HepG2 (cell line): Measurements from ENCODE around the gene SLC13A3. TPM values are rescaled to one million over a fixed set of nuclear protein-coding genes. Genes with fewer than 3 reads are reported as not detected.

Experiments used
- ATAC-seq: fragments of 200-7000 bp; cut with Tn5 transposase; 3 replicates; pipeline ENCODE4 v1.9.1; 2020; ENCODE audit warnings: mild to moderate bottlenecking, moderate library complexity
- BruUV-seq: library from RNA; stranded (reverse); fragments of 400-500 nt; replicated peaks from 2 replicates; lab custom pipeline; 2021; lab: Mats Ljungman, UMichigan
- CTCF ChIA-PET: fragments of 300-600 bp; formaldehyde crosslinking; extraction: SDS; loops from one replicate; lab custom pipeline; 2021; ENCODE audit warnings: low total read pairs, inconsistent platforms, low intra/inter-chr PET ratio; lab: Yijun Ruan, JAX
- POLR2A ChIA-PET: fragments of 350-600 bp; sonication (Branson Sonifier 250); formaldehyde crosslinking; loops from one replicate; lab custom pipeline; 2020; ENCODE audit warnings: antibody characterized with exemption, inconsistent platforms; lab: Yijun Ruan, JAX
- DNase-seq: peaks from one replicate; pipeline ENCODE4 v3.0.0-alpha.2; 2015; ENCODE audit warnings: low spot score
- FAIRE-seq: peaks from 3 replicates; lab custom pipeline; 2011; peaks lifted over from hg19 to GRCh38; lab: Jason Lieb, UNC
- H2AFZ ChIP-seq: one replicate; pipeline ENCODE4 v1.6.1; 2011; ENCODE audit warnings: low read length, inconsistent platforms
- H3K27ac ChIP-seq: fragments of 300-600 bp; 3 replicates; pipeline ENCODE4 v1.8.0; 2011; ENCODE audit warnings: mixed run types, mild to moderate bottlenecking, mixed read lengths, low read length, inconsistent platforms; ENCODE audit not compliant: insufficient read depth; ENCODE audit errors: extremely low read length
- H3K27me3 ChIP-seq, 2 experiments: fragments of 200-600 bp in 1 of 2; 2 replicates in 1 of 2; 3 replicates in 1 of 2; pipeline versions ENCODE4 v1.6.0 to v1.8.0; 2011; ENCODE audit warnings: low read length in 2 of 2, mild to moderate bottlenecking in 2 of 2, moderate library complexity in 2 of 2, inconsistent platforms in 1 of 2; ENCODE audit not compliant: insufficient read depth in 2 of 2, control insufficient read depth in 1 of 2
- H3K36me3 ChIP-seq, 2 experiments: fragments of 200-600 bp in 1 of 2; replicated peaks in 1 of 2; 2 replicates in 1 of 2; 3 replicates in 1 of 2; pipeline versions ENCODE4 v1.5.1 to v1.8.0; 2011; ENCODE audit warnings: low read length in 2 of 2, inconsistent platforms in 1 of 2; ENCODE audit not compliant: insufficient read depth in 2 of 2, control insufficient read depth in 1 of 2
- H3K4me1 ChIP-seq: 2 replicates; pipeline ENCODE4 v1.5.1; 2012; ENCODE audit warnings: low read length, inconsistent platforms; ENCODE audit not compliant: insufficient read depth
- H3K4me2 ChIP-seq: 2 replicates; pipeline ENCODE4 v1.6.0; 2011; ENCODE audit warnings: low read depth, low read length, inconsistent platforms
- H3K4me3 ChIP-seq, 3 experiments: fragments of 200-600 bp in 1 of 3; sonication (generic), shearing (Covaris generic) in 1 of 3; replicated peaks in 1 of 3; 2 replicates each; pipeline ENCODE4 v1.5.1; 2011 to 2016; ENCODE audit warnings: low read length in 3 of 3, inconsistent platforms in 2 of 3, low read depth in 2 of 3, mild to moderate bottlenecking in 2 of 3, control low read depth in 1 of 3, mixed read lengths in 1 of 3; ENCODE audit not compliant: insufficient read depth in 1 of 3
- H3K79me2 ChIP-seq: one replicate; pipeline ENCODE4 v1.6.1; 2011; ENCODE audit warnings: low read length, inconsistent platforms; ENCODE audit not compliant: insufficient read depth
- H3K9ac ChIP-seq: 2 replicates; pipeline ENCODE4 v1.6.0; 2011; ENCODE audit warnings: mild to moderate bottlenecking, low read depth, low read length, inconsistent platforms; ENCODE audit not compliant: insufficient read depth
- H3K9me3 ChIP-seq: 2 replicates; pipeline ENCODE4 v1.5.1; 2012; ENCODE audit warnings: mild to moderate bottlenecking, low read length
- H4K20me1 ChIP-seq: 2 replicates; pipeline ENCODE4 v1.6.0; 2011; ENCODE audit warnings: inconsistent platforms, mild to moderate bottlenecking, low read length, moderate library complexity; ENCODE audit not compliant: insufficient read depth
- GATAD1 ChIP-seq: IDR thresholded peaks from 2 replicates; pipeline ENCODE4 v1.6.1; 2016; ENCODE audit warnings: missing genetic modification reagents, missing compliant biosample characterization
- HOMEZ ChIP-seq: IDR thresholded peaks from 2 replicates; pipeline ENCODE4 v1.6.1; 2016; ENCODE audit warnings: low read depth
- NCOR1 ChIP-seq: fragments of 200-600 bp; sonication (generic); IDR thresholded peaks from 2 replicates; pipeline ENCODE4 v1.7.0; 2017; ENCODE audit warnings: antibody characterized with exemption, low read length, borderline replicate concordance
- PTBP1 ChIP-seq: fragments of 200-400 bp; formaldehyde crosslinking; IDR thresholded peaks from 2 replicates; pipeline ENCODE4 v1.6.1; 2018; ENCODE audit warnings: low read length, low read depth; ENCODE audit not compliant: poor library complexity, severe bottlenecking
- THRA ChIP-seq: sonication (generic); formaldehyde crosslinking; IDR thresholded peaks from 2 replicates; pipeline ENCODE4 v1.4.0; 2020; ENCODE audit warnings: missing genetic modification reagents, borderline replicate concordance
- ZNF225 ChIP-seq: sonication (generic); formaldehyde crosslinking; IDR thresholded peaks from 2 replicates; pipeline ENCODE4 v1.4.0; 2020; ENCODE audit warnings: mild to moderate bottlenecking, missing genetic modification reagents
- ZNF558 ChIP-seq: sonication (generic); formaldehyde crosslinking; IDR thresholded peaks from 2 replicates; pipeline ENCODE4 v1.9.0; 2022; ENCODE audit warnings: mild to moderate bottlenecking, missing genetic modification reagents, borderline replicate concordance
- WGBS: methylation state at CpG from one replicate; pipeline ENCODE4 v1.1.6; 2017; ENCODE audit warnings: low lambda C conversion rate; 5-methylcytosine and 5-hydroxymethylcytosine counted together
- in situ Hi-C: cut with HindIII; loops from 2 replicates; pipeline ENCODE4 v1.10.0; 2017; ENCODE audit warnings: low pct_unique_long_range_greater_than_20kb; ENCODE audit not compliant: extremely low pct_ligation_motif_present
- intact Hi-C: fragments of 100-400 bp; cut with micrococcal nuclease; formaldehyde crosslinking; loops from one replicate; pipeline ENCODE4 v1.10.0; 2022; ENCODE audit not compliant: unreplicated experiment
- polyA plus RNA-seq, 8 experiments: library from polyadenylated mRNA; depleted of rRNA in 3 of 8; stranded (reverse) in 7 of 8; unstranded in 1 of 8; fragments of >200 nt; fragmentation: Illumina TruSeq in 4 of 8; extraction: Trizol in 4 of 8; gene quantifications; 2 replicates each; pipeline versions ENCODE4 v1.2.1 to v1.2.3, GENCODE V29; 2011 to 2016; ENCODE audit warnings: low read depth in 4 of 8, missing spikeins in 1 of 8, mixed read lengths in 1 of 8; ENCODE audit not compliant: insufficient read depth in 1 of 8
- total RNA-seq, 5 experiments: library from RNA; depleted of rRNA; stranded (reverse); fragments of >200 nt; fragmentation: Illumina TruSeq; extraction: Trizol; gene quantifications; 2 replicates each; pipeline ENCODE4 v1.2.3, GENCODE V29; 2016; ENCODE audit warnings: low read depth in 1 of 5
- TF ChIP-seq, protein P1 (sequence below): sonication (generic); formaldehyde crosslinking; IDR thresholded peaks from 2 replicates; pipeline ENCODE4 v1.8.1; 2023; ENCODE audit warnings: mild to moderate bottlenecking, inconsistent platforms, moderate library complexity, missing genetic modification reagents, borderline replicate concordance
- TF ChIP-seq, protein P2 (sequence below): sonication (generic); formaldehyde crosslinking; IDR thresholded peaks from 2 replicates; pipeline ENCODE4 v1.5.1; 2020; ENCODE audit warnings: mild to moderate bottlenecking, missing genetic modification reagents
- TF ChIP-seq, protein P3 (sequence below): IDR thresholded peaks from 2 replicates; pipeline ENCODE4 v1.6.1; 2012; ENCODE audit warnings: inconsistent platforms

The SLC13A3 gene
- total and polyA plus RNA-seq, 2 of the 13 experiments (the other 11 are each of a cell fraction or from before 2014, with no cell fraction given) = 66.5 to 76.0 TPM

DNA sequence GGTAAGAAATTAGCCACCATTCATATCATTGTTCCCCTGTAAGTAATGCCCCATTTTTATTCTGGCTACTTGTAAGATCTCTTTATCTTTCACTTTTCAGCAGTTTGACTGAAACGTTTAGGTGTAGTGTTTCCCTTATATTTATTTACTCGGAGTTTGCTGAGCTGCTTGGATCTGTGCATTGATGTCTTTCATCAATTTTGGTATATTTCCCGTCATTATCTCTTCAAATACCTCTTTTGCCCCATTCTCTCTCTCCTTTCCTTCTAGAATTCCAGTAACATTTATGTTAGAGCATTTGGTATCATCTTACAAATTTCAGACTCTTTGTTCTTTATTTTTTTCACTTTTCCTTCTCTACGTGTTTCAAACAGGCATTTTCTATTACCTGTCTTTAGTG is 9.2 kb upstream of the SLC13A3 start:
- Histone ChIP-seq H3K27ac (no peak overlapping the region), H3K9ac (no peak overlapping the region), H3K36me3 (no peaks in the 10 kb centered on the region), H3K4me1 (peaks cover 46% of the 10 kb centered on the region), H4K20me1 (no peaks in the 10 kb centered on the region), H3K79me2 (no peaks in the 10 kb centered on the region), H3K27me3 (no peaks in the 10 kb centered on the region), H2AFZ (no peak overlapping the region), H3K4me2 (no peak overlapping the region), H3K9me3 (peaks cover 6% of the 10 kb centered on the region), H3K4me3 (no peak overlapping the region)
- DNase-seq (no peak), FAIRE-seq (no peak), ATAC-seq (no peak)
- in situ Hi-C loops = no loop called here
- intact Hi-C loops = no loop called here
- CTCF ChIA-PET = no interaction called here
- no peak for TF ChIP-seq HOMEZ
- TF ChIP-seq, protein P1, sequence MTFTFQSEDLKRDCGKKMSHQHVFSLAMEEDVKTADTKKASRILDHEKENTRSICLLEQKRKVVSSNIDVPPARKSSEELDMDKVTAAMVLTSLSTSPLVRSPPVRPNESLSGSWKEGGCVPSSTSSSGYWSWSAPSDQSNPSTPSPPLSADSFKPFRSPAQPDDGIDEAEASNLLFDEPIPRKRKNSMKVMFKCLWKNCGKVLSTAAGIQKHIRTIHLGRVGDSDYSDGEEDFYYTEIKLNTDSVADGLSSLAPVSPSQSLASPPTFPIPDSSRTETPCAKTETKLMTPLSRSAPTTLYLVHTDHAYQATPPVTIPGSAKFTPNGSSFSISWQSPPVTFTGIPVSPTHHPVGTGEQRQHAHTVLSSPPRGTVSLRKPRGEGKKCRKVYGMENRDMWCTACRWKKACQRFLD (CRISPR knock-in tag) = no peak
- TF ChIP-seq NCOR1 = no peak
- TF ChIP-seq, protein P2, sequence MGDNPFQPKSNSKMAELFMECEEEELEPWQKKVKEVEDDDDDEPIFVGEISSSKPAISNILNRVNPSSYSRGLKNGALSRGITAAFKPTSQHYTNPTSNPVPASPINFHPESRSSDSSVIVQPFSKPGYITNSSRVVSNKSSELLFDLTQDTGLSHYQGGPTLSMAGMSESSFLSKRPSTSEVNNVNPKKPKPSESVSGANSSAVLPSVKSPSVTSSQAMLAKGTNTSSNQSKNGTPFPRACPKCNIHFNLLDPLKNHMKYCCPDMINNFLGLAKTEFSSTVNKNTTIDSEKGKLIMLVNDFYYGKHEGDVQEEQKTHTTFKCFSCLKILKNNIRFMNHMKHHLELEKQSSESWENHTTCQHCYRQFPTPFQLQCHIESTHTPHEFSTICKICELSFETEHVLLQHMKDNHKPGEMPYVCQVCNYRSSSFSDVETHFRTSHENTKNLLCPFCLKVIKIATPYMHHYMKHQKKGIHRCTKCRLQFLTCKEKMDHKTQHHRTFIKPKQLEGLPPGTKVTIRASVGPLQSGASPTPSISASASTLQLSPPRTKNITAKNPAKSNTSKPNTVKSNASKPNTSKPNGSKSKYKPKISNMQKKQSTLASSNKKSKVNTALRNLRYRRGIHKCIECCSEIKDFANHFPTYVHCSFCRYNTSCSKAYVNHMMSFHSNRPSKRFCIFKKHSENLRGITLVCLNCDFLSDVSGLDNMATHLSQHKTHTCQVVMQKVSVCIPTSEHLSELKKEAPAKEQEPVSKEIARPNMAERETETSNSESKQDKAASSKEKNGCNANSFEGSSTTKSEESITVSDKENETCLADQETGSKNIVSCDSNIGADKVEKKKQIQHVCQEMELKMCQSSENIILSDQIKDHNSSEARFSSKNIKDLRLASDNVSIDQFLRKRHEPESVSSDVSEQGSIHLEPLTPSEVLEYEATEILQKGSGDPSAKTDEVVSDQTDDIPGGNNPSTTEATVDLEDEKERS = peak; percentile 37; the same call in 1 of the 2 replicates
- TF ChIP-seq, protein P3, sequence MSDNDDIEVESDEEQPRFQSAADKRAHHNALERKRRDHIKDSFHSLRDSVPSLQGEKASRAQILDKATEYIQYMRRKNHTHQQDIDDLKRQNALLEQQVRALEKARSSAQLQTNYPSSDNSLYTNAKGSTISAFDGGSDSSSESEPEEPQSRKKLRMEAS = no peak
- no peak for TF ChIP-seq THRA (CRISPR knock-in tag)
- TF ChIP-seq GATAD1 (CRISPR knock-in tag) = no peak
- TF ChIP-seq PTBP1 = no peak
- peak; percentile 85; the same call in 1 of the 2 replicates for TF ChIP-seq ZNF558
- no peak for TF ChIP-seq ZNF225 (CRISPR knock-in tag)
- no TSS peak for BruUV-seq
- POLR2A ChIA-PET = interaction anchor here (0.6 kb wide), 1 partner anchor 16 kb away, joined by 4 read pairs; no protein-coding TSS in a partner anchor
- 86% methylated on average over 4 of the region's 4 CpGs for WGBS
